BJ (cell line): Measurements from ENCODE around the gene ST6GALNAC2. TPM values are rescaled to one million over a fixed set of nuclear protein-coding genes. Genes with fewer than 3 reads are reported as not detected.

Experiments
- CTCF ChIA-PET: fragments of 350-600 bp; formaldehyde crosslinking; extraction: SDS; loops from one replicate; lab custom pipeline; 2021; ENCODE audit warnings: antibody characterized with exemption, inconsistent platforms; lab: Yijun Ruan, JAX
- POLR2A ChIA-PET: fragments of 300-600 bp; sonication (Branson Sonifier 250); formaldehyde crosslinking; extraction: SDS; loops from one replicate; lab custom pipeline; 2021; ENCODE audit warnings: antibody characterized with exemption; lab: Charles Lee
- DNase-seq: peaks from one replicate; pipeline ENCODE4 v3.0.0-alpha.2; 2011; ENCODE audit warnings: low read depth
- H3K27me3 ChIP-seq: 2 replicates; pipeline ENCODE4 v1.6.0; 2011; ENCODE audit warnings: low read length; ENCODE audit not compliant: control insufficient read depth, insufficient read depth
- H3K36me3 ChIP-seq: 2 replicates; pipeline ENCODE4 v1.5.1; 2011; ENCODE audit warnings: low read length; ENCODE audit not compliant: control insufficient read depth, insufficient read depth
- H3K4me3 ChIP-seq: 2 replicates; pipeline ENCODE4 v1.5.1; 2011; ENCODE audit warnings: low read depth, mild to moderate bottlenecking, control low read depth, low read length
- CTCF ChIP-seq: IDR thresholded peaks from 2 replicates; pipeline ENCODE4 v1.5.1; 2011; ENCODE audit warnings: low read depth, mild to moderate bottlenecking, control low read depth, inconsistent platforms, low read length, moderate library complexity; ENCODE audit not compliant: insufficient read depth
- polyA plus RNA-seq: library from polyadenylated mRNA; depleted of rRNA; stranded (reverse); fragments of >200 nt; gene quantifications from 2 replicates; pipeline ENCODE4 v1.2.3, GENCODE V29; 2011

ST6GALNAC2 gene
- polyA plus RNA-seq, 1 experiment, result 0.72 TPM

GRCh38 chr17:76544546-76545365 lies 40.9 kb downstream of the ST6GALNAC2 start:
- no peaks in the 10 kb centered on the region for H3K36me3 ChIP-seq
- DNase-seq, result no peak
- H3K27me3 ChIP-seq, result 0 out of 2 replicates have a peak, but pooled peaks cover 3% of the 10 kb centered on the region
- TF ChIP-seq CTCF, result no peak
- POLR2A ChIA-PET, result no interaction called here
- no peak overlapping the region for H3K4me3 ChIP-seq
- CTCF ChIA-PET, result interaction anchor here (0.8 to 6.0 kb wide), 11 partner anchors 10 to 86 kb away, joined by 3 to 103 read pairs (median 8); partner anchors contain the start of gene AANAT

- POLR2A ChIA-PET, result no interaction called here
- CTCF ChIA-PET, result interaction anchor here (1.2 to 6.0 kb wide), 6 partner anchors 9 to 22 kb away, joined by 3 to 103 read pairs (median 4); no protein-coding TSS in a partner anchor
- Histone ChIP-seq H3K36me3 (no peaks in the 10 kb centered on the region), H3K4me3 (no peak overlapping the region), H3K27me3 (peaks cover 4% of the 10 kb centered on the region)
- no peak for DNase-seq
- TF ChIP-seq CTCF, result no peak
These were observed 41.7 kb downstream of the ST6GALNAC2 start for GRCh38 chr17:76543826-76544545.

- Histone ChIP-seq H3K36me3 (no peaks in the 10 kb centered on the region), H3K4me3 (no peak overlapping the region), H3K27me3 (peaks cover 9% of the 10 kb centered on the region)
- TF ChIP-seq CTCF, result no peak
- DNase-seq, result no peak
- ChIA-PET CTCF (interaction anchor here (1.2 to 6.0 kb wide), 4 partner anchors 10 to 22 kb away, joined by 3 to 103 read pairs (median 4); no protein-coding TSS in a partner anchor), POLR2A (no interaction called here)
These were observed 42.2 kb downstream of the ST6GALNAC2 start for GRCh38 chr17:76543482-76543825.

- POLR2A ChIA-PET, result no interaction called here
- Histone ChIP-seq H3K27me3 (peaks cover 10% of the 10 kb centered on the region), H3K36me3 (no peaks in the 10 kb centered on the region), H3K4me3 (no peak overlapping the region)
- DNase-seq, result no peak
- no peak for TF ChIP-seq CTCF
- CTCF ChIA-PET, result interaction anchor here (1.2 to 6.0 kb wide), 3 partner anchors 14 to 21 kb away, joined by 3 to 103 read pairs (median 3); no protein-coding TSS in a partner anchor
These were observed 42.7 kb downstream of the ST6GALNAC2 start for GRCh38 chr17:76542984-76543383.

- TF ChIP-seq CTCF, result no peak
- no peak overlapping the region for H3K4me3 ChIP-seq
- peaks cover 10% of the 10 kb centered on the region for H3K27me3 ChIP-seq
- H3K36me3 ChIP-seq, result no peaks in the 10 kb centered on the region
- CTCF ChIA-PET, result interaction anchor here (1.2 to 6.0 kb wide), 2 partner anchors 15 to 21 kb away, joined by 3 to 103 read pairs; no protein-coding TSS in a partner anchor
- no peak for DNase-seq
- POLR2A ChIA-PET, result no interaction called here
These were observed 43.1 kb downstream of the ST6GALNAC2 start for GRCh38 chr17:76542566-76542971.
